ENCODE data around the gene DNASE1L2.

DNASE1L2 gene

DNA sequence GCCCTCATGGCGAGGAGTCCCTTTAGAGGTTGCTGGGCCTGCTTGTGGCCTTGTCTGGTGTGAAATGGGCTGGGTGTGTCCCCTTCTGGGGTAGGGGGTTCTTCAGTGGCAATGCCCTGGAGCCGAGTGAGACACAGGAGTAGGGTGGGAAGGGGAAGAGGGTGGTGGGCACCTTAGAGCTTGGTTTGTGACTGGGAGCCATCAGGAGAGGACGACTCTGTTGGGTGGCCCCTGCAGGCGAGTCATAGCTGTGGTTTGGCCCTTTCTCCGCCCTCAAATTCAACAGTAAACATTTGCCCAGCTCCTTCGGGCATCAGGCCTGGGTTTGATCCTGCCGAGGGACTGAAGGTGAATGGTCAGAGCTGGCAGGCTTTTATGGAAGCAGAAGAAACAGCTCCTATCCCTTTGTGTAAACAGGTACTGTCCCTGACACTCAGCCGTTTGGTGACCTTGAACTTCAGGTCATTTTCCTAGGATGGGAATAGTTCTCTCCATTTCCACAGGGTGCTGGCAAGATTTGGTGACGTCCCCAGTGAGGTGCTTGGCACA lies 9.9 kb upstream of the DNASE1L2 start:
- POLR2A ChIA-PET = no interaction called here
- TF ChIP-seq, protein P1, sequence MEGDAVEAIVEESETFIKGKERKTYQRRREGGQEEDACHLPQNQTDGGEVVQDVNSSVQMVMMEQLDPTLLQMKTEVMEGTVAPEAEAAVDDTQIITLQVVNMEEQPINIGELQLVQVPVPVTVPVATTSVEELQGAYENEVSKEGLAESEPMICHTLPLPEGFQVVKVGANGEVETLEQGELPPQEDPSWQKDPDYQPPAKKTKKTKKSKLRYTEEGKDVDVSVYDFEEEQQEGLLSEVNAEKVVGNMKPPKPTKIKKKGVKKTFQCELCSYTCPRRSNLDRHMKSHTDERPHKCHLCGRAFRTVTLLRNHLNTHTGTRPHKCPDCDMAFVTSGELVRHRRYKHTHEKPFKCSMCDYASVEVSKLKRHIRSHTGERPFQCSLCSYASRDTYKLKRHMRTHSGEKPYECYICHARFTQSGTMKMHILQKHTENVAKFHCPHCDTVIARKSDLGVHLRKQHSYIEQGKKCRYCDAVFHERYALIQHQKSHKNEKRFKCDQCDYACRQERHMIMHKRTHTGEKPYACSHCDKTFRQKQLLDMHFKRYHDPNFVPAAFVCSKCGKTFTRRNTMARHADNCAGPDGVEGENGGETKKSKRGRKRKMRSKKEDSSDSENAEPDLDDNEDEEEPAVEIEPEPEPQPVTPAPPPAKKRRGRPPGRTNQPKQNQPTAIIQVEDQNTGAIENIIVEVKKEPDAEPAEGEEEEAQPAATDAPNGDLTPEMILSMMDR (IDR thresholded peaks at IDR 0.05; ENCODE audit: control extremely low read depth, extremely low read depth, low read depth, missing control alignments) = no peak
- CTCF ChIA-PET = interaction anchor here (1.3 kb wide), 2 partner anchors 25 to 275 kb away, joined by 3 to 5 read pairs; partner anchors contain the start of gene ECI1
- no peak for DNase-seq (ENCODE audit: extremely low spot score)

GRCh38 chr16:2226918-2227317 lies 9.3 kb upstream of the DNASE1L2 start:
- TF ChIP-seq, protein P1 (IDR thresholded peaks at IDR 0.05; ENCODE audit: control extremely low read depth, extremely low read depth, low read depth, missing control alignments) = no peak
- ChIA-PET CTCF (interaction anchor here (1.3 kb wide), 2 partner anchors 25 to 274 kb away, joined by 3 to 5 read pairs; partner anchors contain the start of gene ECI1), POLR2A (no interaction called here)
- DNase-seq (ENCODE audit: extremely low spot score) = no peak

GRCh38 chr16:2228161-2228824 lies 8.0 kb upstream of the DNASE1L2 start:
- ChIA-PET POLR2A (interaction anchor here (0.6 to 0.7 kb wide), 2 partner anchors 212 to 300 kb away, joined by 3 to 8 read pairs; no protein-coding TSS in a partner anchor), CTCF (interaction anchor here (0.9 kb wide), 1 partner anchor 17 kb away, joined by 3 read pairs; no protein-coding TSS in a partner anchor)
- TF ChIP-seq, protein P1 (IDR thresholded peaks at IDR 0.05; ENCODE audit: control extremely low read depth, extremely low read depth, low read depth, missing control alignments) = no peak
- DNase-seq (ENCODE audit: extremely low spot score) = no peak

DNA sequence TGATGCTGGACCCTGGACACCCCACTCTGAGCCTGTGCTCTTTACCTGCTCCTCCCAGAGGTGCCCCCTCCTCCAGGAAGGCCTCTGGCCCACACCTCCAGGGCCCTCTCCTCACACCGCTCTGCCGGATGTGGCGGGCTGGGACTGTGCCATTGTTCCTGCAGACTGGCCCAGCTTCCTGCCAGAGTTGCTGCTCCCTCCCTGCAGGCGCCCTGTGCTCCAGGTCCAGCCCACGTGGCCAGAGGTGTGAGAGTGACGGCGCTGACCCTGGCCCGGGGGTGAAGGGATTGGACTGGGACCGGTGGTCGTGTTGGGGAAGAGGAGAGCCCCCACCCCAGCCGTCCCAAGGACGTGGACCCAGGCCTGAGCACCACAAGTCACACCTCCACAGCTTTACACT lies 7.2 kb upstream of the DNASE1L2 start:
- DNase-seq (ENCODE audit: extremely low spot score) = no peak
- TF ChIP-seq, protein P1 (IDR thresholded peaks at IDR 0.05; ENCODE audit: control extremely low read depth, extremely low read depth, low read depth, missing control alignments) = no peak
- ChIA-PET CTCF (no interaction called here), POLR2A (no interaction called here)

- DNase-seq (ENCODE audit: extremely low spot score) = no peak
- CTCF ChIA-PET = no interaction called here
- POLR2A ChIA-PET = no interaction called here
- TF ChIP-seq, protein P1 (IDR thresholded peaks at IDR 0.05; ENCODE audit: control extremely low read depth, extremely low read depth, low read depth, missing control alignments) = no peak
Observed at GRCh38 chr16:2229632-2230250, 6.5 kb upstream of the DNASE1L2 start.

- POLR2A ChIA-PET = no interaction called here
- TF ChIP-seq, protein P1 (IDR thresholded peaks at IDR 0.05; ENCODE audit: control extremely low read depth, extremely low read depth, low read depth, missing control alignments) = no peak
- no peak for DNase-seq (ENCODE audit: extremely low spot score)
- CTCF ChIA-PET = no interaction called here
Observed at GRCh38 chr16:2230376-2230775, 5.9 kb upstream of the DNASE1L2 start.
